Duodenal mucosa (tissue), 2 donors: Measurements from ENCODE around the gene NKX6-2.

Experiments
- H3K27ac ChIP-seq: one replicate; pipeline ENCODE4 v1.7.0; 2013; ENCODE audit warnings: low read depth, low read length
- H3K27me3 ChIP-seq, 2 donors: one replicate each; pipeline ENCODE4 v1.7.0; 2013; ENCODE audit warnings: low read length in 2 of 2, control low read depth in 1 of 2; ENCODE audit not compliant: insufficient read depth in 2 of 2, control insufficient read depth in 1 of 2
- H3K36me3 ChIP-seq, 2 donors: one replicate each; pipeline ENCODE4 v1.7.0; 2013; ENCODE audit warnings: low read length in 2 of 2, control low read depth in 1 of 2; ENCODE audit not compliant: insufficient read depth in 2 of 2, control insufficient read depth in 1 of 2
- H3K4me1 ChIP-seq, 2 donors: one replicate each; pipeline ENCODE4 v1.7.0; 2013; ENCODE audit warnings: low read length in 2 of 2, control low read depth in 1 of 2; ENCODE audit not compliant: insufficient read depth in 2 of 2, control insufficient read depth in 1 of 2
- H3K4me3 ChIP-seq, 2 donors: one replicate each; pipeline ENCODE4 v1.7.0; 2013; ENCODE audit warnings: low read length in 2 of 2, low read depth in 1 of 2
- H3K9ac ChIP-seq, 2 donors: one replicate each; pipeline ENCODE4 v1.7.0; 2013; ENCODE audit warnings: low read length in 2 of 2, low read depth in 1 of 2
- H3K9me3 ChIP-seq, 2 donors: one replicate each; pipeline ENCODE4 v1.7.0; 2013; ENCODE audit warnings: low read length in 2 of 2, control low read depth in 1 of 2; ENCODE audit not compliant: control insufficient read depth in 1 of 2

Gene NKX6-2

DNA sequence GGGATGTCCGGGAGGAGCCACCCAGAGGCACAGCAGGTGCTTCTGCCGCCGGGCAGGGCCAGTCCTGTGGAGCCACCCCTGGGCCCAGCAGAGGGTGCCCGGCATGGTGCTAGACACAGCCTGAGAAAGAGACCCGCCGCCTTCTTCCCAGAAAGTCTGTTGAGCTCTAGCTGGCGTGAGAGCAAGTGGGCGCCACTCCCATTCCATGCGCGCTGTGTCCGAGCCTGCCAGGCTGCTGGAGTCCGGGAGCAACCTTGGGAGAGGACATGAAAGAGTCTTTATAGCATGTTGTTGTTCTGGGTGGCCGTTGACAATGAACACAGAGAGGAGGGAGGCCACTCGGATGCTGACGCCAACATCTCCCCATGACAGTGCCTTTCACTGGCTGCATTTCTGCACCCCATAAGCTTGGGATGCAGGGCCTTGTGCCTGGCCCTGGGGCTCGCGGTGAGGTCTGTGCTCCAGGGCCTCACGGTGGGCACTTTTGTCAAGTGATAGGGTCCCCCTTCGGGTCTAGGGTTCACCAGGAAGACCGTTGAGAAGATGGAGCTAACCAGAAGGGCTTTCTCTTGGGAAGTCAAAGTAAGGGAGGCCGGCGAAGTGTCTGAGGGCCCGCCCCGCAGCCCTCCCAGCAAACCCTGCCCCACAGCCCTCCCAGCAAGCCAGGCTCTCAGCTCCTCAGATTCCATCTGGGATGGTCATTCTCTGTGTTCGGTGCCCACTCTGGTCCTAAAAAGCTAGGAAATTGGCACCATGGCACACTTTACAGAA, 47.3 kb downstream of the NKX6-2 start:
- H3K4me3 ChIP-seq = no peak overlapping the region
- no peaks in the 10 kb centered on the region for H3K27me3 ChIP-seq
- H3K27ac ChIP-seq = no peak overlapping the region
- H3K9me3 ChIP-seq = no peaks in the 10 kb centered on the region
- peaks cover 0 to 3% of the 10 kb centered on the region in 2 donors for H3K4me1 ChIP-seq
- H3K9ac ChIP-seq = no peak overlapping the region
- peaks cover 4 to 26% of the 10 kb centered on the region in 2 donors for H3K36me3 ChIP-seq

DNA sequence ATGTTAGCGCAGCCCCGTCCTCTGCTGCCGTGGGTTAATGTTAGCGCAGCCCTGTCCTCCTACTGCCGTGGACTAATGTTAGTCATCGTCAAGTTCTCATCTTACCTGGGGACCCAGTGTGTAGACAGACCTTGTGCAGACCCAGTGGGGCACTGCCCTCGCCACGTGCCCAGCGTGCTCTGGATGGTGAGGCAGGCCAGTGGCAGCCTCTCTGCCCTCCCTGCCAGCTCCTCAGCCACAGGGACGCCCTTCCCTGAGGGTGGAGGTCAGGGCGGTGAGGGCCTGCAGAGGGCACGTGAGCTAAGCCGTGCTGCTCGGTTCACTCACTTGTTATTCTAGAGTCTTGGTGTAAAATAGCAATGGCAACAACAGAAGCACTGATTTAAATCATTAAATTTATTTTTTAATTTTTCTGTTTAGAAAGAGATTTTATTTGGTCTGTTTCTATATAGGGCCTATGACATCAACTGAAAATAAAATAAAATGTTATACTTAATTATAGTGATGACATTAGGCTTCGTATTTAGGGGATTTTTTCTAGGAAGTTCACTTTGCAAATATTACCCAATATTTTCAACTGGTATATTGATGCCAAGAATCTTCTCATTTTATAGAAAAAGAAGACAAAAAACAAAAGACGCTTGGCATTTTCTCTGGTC, 48.4 kb downstream of the NKX6-2 start:
- H3K27me3 ChIP-seq = no peaks in the 10 kb centered on the region
- H3K27ac ChIP-seq = no peak overlapping the region
- H3K9me3 ChIP-seq = no peaks in the 10 kb centered on the region
- H3K9ac ChIP-seq = no peak overlapping the region
- H3K4me3 ChIP-seq = no peak overlapping the region
- peaks cover 4 to 27% of the 10 kb centered on the region in 2 donors for H3K36me3 ChIP-seq
- peaks cover 0 to 3% of the 10 kb centered on the region in 2 donors for H3K4me1 ChIP-seq

DNA sequence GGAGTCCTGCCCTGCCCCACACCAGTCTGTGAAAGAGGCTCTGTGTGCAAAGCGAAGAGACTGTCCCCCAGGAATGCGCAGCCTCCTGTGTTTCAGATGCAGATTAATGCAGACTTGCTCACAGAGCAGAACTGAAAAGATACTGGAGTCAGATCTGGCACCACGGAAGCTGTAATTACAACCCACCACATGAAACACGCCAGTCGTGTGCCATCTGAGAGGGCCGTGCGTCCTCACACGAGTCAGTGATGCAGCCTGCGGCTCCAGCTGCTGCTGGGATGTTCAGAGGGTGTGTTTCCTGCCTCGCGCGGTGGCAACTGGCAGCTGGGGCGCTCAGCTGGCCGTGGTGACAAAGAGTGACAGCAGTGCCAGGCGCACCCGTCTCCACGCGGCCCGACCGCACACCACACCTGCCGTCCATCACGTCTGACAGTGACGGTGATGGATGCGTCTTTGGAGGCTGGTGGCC, 50.0 kb downstream of the NKX6-2 start:
- no peak overlapping the region for H3K27ac ChIP-seq
- H3K9ac ChIP-seq = no peak overlapping the region
- H3K36me3 ChIP-seq = peaks cover 4 to 16% of the 10 kb centered on the region in 2 donors
- no peaks in the 10 kb centered on the region for H3K27me3 ChIP-seq
- H3K9me3 ChIP-seq = no peaks in the 10 kb centered on the region
- H3K4me1 ChIP-seq = peaks cover 0 to 3% of the 10 kb centered on the region in 2 donors
- no peak overlapping the region for H3K4me3 ChIP-seq

DNA sequence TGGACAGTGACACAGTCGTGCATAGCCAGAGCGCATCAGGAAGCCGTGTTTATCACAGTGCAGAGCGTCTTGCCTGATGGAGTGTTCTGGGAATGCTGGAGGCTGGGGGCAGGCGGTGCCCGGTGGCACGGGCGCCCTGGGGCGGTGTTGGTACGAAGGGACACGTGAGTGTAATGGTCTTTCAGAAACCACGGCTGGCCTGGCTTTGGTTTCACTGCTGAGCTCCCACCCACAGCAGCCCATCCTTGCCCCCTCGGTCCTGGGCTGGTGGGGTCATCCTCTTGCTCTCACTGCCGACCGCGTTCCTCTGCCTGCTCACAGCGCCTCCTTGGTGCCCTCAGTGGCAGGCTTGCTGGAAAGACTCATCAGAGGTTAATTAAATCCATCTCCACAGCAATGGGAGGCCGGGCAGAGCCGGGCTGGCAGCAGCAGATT, 50.6 kb downstream of the NKX6-2 start:
- H3K36me3 ChIP-seq = peaks cover 4 to 16% of the 10 kb centered on the region in 2 donors
- H3K27me3 ChIP-seq = no peaks in the 10 kb centered on the region
- H3K9ac ChIP-seq = no peak overlapping the region
- no peak overlapping the region for H3K27ac ChIP-seq
- H3K4me1 ChIP-seq = peaks cover 0 to 3% of the 10 kb centered on the region in 2 donors
- H3K4me3 ChIP-seq = no peak overlapping the region
- H3K9me3 ChIP-seq = no peaks in the 10 kb centered on the region

DNA sequence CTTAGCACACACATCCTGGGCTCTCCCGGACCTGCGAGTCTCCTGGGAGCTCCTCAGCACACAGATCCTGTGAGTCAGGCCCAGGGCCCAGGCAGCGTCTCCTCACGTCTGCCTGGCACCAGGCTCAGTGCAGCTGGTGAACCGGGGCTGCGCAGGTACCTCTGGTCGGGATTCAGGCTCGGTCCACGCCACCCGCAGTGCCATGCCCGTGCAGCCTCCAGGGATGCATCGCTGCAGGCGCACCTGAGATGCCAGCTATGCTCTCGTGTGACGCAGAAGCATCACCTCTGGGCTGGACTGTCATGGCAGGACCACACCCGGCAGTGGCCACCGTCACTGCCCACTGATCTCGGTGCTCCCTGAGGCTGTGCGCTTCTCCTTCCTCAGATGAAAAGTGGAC, 52.0 kb downstream of the NKX6-2 start:
- no peaks in the 10 kb centered on the region for H3K27me3 ChIP-seq
- H3K9me3 ChIP-seq = no peaks in the 10 kb centered on the region
- no peak overlapping the region for H3K4me3 ChIP-seq
- peaks cover 4 to 16% of the 10 kb centered on the region in 2 donors for H3K36me3 ChIP-seq
- no peak overlapping the region for H3K9ac ChIP-seq
- H3K4me1 ChIP-seq = no peaks in the 10 kb centered on the region
- no peak overlapping the region for H3K27ac ChIP-seq
